HEK293 (cell line): ENCODE results near the gene DPF3.
A peak's percentile ranks its signal among the peaks of the same experiment; 100 is the strongest.

ENCODE experiments used
- CTCF ChIA-PET: fragments of 350-600 bp; formaldehyde crosslinking; extraction: SDS; loops from one replicate; lab custom pipeline; 2021; ENCODE audit warnings: antibody characterized with exemption; lab: Yijun Ruan, JAX
- POLR2A ChIA-PET: fragments of 300-600 bp; formaldehyde crosslinking; extraction: SDS; loops from one replicate; lab custom pipeline; 2020; ENCODE audit warnings: antibody characterized with exemption, inconsistent platforms; lab: Yijun Ruan, JAX
- H3K27ac ChIP-seq: fragments of 200-500 bp; sonication (Bioruptor generic); 2 replicates; pipeline ENCODE4 v1.5.1; 2014; ENCODE audit warnings: low read depth, low read length, control low read depth, inconsistent platforms; ENCODE audit errors: extremely low read depth
- H3K36me3 ChIP-seq, 2 experiments: fragments of 200-500 bp in 1 of 2; sonication (Bioruptor generic) in 1 of 2; 1 replicate in 1 of 2; 2 replicates in 1 of 2; pipeline ENCODE4 v1.5.1; 2014 to 2017; ENCODE audit warnings: inconsistent platforms in 2 of 2, low read length in 2 of 2; ENCODE audit not compliant: control insufficient read depth in 2 of 2, insufficient read depth in 1 of 2
- H3K4me1 ChIP-seq: fragments of 200-500 bp; sonication (Bioruptor generic); 2 replicates; pipeline ENCODE4 v1.5.1; 2014; ENCODE audit warnings: mild to moderate bottlenecking, low read length, inconsistent platforms; ENCODE audit not compliant: control insufficient read depth, insufficient read depth
- H3K4me3 ChIP-seq: 2 replicates; pipeline ENCODE4 v1.5.1; 2011; ENCODE audit warnings: low read depth, mild to moderate bottlenecking, control low read depth, low read length, moderate library complexity
- H3K9me3 ChIP-seq: fragments of 200-500 bp; sonication (Bioruptor generic); 2 replicates; pipeline ENCODE4 v1.5.1; 2014; ENCODE audit warnings: low read depth, low read length, inconsistent platforms; ENCODE audit not compliant: control insufficient read depth, insufficient read depth
- EGR2 ChIP-seq: fragments of 450-650 bp; formaldehyde crosslinking; IDR thresholded peaks from 2 replicates; pipeline ENCODE4 v1.5.1; 2016; ENCODE audit warnings: low read depth, missing biosample characterization, missing genetic modification characterization
- ZFHX2 ChIP-seq: fragments of 450-650 bp; formaldehyde crosslinking; conservative IDR thresholded peaks from 2 replicates; pipeline ENCODE4 v1.5.1; 2016; ENCODE audit warnings: missing biosample characterization, missing genetic modification characterization
- ZNF140 ChIP-seq: fragments of 450-650 bp; formaldehyde crosslinking; IDR thresholded peaks from 2 replicates; pipeline ENCODE4 v1.5.1; 2016; ENCODE audit warnings: missing biosample characterization, missing genetic modification characterization
- ZNF146 ChIP-seq: fragments of 450-650 bp; formaldehyde crosslinking; IDR thresholded peaks from 2 replicates; pipeline ENCODE4 v1.5.1; 2016; ENCODE audit warnings: missing biosample characterization, missing genetic modification characterization
- ZNF394 ChIP-seq: fragments of 450-650 bp; formaldehyde crosslinking; IDR thresholded peaks from 2 replicates; pipeline ENCODE4 v1.5.1; 2016; ENCODE audit warnings: missing biosample characterization, missing genetic modification characterization, mild to moderate bottlenecking, moderate library complexity, borderline replicate concordance
- ZNF610 ChIP-seq: fragments of 450-650 bp; formaldehyde crosslinking; IDR thresholded peaks from 2 replicates; pipeline ENCODE4 v1.5.1; 2016; ENCODE audit warnings: missing biosample characterization, missing genetic modification characterization, borderline replicate concordance
- ZNF664 ChIP-seq: fragments of 450-650 bp; formaldehyde crosslinking; IDR thresholded peaks from 2 replicates; pipeline ENCODE4 v1.5.1; 2016; ENCODE audit warnings: missing biosample characterization, missing genetic modification characterization
- ZNF76 ChIP-seq: fragments of 450-650 bp; formaldehyde crosslinking; IDR thresholded peaks from 2 replicates; pipeline ENCODE4; 2016; ENCODE audit warnings: low read depth, missing biosample characterization, missing genetic modification characterization, borderline replicate concordance
- TF ChIP-seq, protein P1 (sequence below): fragments of 450-650 bp; formaldehyde crosslinking; IDR thresholded peaks from 2 replicates; pipeline ENCODE4 v1.5.1; 2016; ENCODE audit warnings: missing biosample characterization, missing genetic modification characterization
- TF ChIP-seq, protein P2 (sequence below): fragments of 450-650 bp; formaldehyde crosslinking; IDR thresholded peaks from 2 replicates; pipeline ENCODE4 v1.5.1; 2016; ENCODE audit warnings: missing biosample characterization, missing genetic modification characterization
- TF ChIP-seq, protein P3 (sequence below): sonication (generic); formaldehyde crosslinking; IDR thresholded peaks from 2 replicates; pipeline ENCODE4 v1.8.1; 2022; ENCODE audit warnings: mild to moderate bottlenecking, moderate library complexity, missing genetic modification reagents
- TF ChIP-seq, protein P4 (sequence below): fragments of 450-650 bp; formaldehyde crosslinking; IDR thresholded peaks from 2 replicates; pipeline ENCODE4 v1.5.1; 2016; ENCODE audit warnings: missing biosample characterization, missing genetic modification characterization, borderline replicate concordance
- TF ChIP-seq, protein P5 (sequence below): fragments of 450-650 bp; formaldehyde crosslinking; IDR thresholded peaks from 2 replicates; pipeline ENCODE4 v1.5.1; 2016; ENCODE audit warnings: missing biosample characterization, missing genetic modification characterization

Gene DPF3

DNA sequence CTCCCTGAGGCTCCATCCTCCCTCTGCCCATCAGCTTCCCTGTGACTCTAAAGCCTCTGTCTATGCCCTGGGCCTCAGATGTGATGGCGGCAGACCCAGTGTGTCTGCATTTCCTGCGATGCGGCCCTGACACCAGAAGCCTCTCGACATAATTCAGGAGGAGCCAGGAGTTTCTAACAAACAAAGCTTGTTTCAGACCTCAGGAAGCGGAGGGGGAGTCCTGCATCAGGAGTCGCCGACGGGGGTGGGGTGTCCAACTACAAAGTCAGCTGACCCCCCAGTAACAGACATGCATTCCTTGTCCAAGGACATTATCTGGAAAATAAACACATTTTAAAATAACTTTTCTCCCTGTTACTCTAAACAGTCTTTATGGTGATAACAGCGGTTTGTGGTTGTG, 167.5 kb downstream of the DPF3 start (continued):
- TF ChIP-seq ZNF140 (no peak), ZNF146 (tag by site-specific recombination) (no peak), ZNF76 (tag by site-specific recombination) (no peak)
- TF ChIP-seq, all 188 proteins: peak for 0

DNA sequence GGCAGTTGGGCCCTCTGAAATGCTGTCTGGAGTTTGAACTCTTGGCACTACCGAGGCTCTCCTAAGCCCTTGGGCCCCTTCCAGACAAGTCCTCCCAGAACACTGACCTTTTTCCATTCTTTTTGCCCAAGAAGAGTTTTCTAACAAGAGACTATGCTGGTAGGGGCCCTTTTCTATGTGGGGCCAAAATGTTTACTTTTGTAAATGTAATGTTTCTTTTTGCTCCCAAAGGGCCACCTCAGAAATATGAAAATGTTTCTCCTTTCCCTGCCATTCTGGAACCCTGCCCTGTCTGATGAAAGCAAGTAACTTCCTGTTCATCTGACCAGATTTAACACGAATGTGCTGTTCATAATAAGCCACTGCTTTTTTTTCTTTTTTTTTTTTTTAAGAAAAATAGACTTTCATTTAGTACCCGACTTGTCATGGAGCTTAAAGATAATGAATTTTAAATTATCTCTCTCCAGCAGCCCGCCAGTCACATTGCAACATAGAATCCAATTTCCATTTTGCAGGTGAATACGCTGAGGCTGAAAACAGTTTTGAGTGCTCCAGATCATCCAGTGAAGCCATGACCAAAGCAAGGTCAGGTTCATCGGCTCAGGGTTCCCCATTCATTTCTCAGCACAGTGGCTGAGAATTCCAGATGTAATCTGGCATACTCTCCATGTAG, 169.9 kb downstream of the DPF3 start:
- ChIA-PET CTCF (no interaction called here), POLR2A (no interaction called here)
- Histone ChIP-seq H3K4me1 (no peaks in the 10 kb centered on the region), H3K9me3 (no peaks in the 10 kb centered on the region), H3K36me3 (no peaks in the 10 kb centered on the region), H3K4me3 (no peak overlapping the region), H3K27ac (no peak overlapping the region)
- no peak for TF ChIP-seq ZNF610
- TF ChIP-seq, protein P1, sequence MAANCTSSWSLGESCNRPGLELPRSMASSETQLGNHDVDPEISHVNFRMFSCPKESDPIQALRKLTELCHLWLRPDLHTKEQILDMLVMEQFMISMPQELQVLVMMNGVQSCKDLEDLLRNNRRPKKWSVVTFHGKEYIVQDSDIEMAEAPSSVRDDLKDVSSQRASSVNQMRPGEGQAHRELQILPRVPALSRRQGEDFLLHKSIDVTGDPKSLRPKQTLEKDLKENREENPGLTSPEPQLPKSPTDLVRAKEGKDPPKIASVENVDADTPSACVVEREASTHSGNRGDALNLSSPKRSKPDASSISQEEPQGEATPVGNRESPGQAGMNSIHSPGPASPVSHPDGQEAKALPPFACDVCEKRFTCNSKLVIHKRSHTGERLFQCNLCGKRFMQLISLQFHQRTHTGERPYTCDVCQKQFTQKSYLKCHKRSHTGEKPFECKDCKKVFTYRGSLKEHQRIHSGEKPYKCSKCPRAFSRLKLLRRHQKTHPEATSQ, result no peak
- TF ChIP-seq, protein P2, sequence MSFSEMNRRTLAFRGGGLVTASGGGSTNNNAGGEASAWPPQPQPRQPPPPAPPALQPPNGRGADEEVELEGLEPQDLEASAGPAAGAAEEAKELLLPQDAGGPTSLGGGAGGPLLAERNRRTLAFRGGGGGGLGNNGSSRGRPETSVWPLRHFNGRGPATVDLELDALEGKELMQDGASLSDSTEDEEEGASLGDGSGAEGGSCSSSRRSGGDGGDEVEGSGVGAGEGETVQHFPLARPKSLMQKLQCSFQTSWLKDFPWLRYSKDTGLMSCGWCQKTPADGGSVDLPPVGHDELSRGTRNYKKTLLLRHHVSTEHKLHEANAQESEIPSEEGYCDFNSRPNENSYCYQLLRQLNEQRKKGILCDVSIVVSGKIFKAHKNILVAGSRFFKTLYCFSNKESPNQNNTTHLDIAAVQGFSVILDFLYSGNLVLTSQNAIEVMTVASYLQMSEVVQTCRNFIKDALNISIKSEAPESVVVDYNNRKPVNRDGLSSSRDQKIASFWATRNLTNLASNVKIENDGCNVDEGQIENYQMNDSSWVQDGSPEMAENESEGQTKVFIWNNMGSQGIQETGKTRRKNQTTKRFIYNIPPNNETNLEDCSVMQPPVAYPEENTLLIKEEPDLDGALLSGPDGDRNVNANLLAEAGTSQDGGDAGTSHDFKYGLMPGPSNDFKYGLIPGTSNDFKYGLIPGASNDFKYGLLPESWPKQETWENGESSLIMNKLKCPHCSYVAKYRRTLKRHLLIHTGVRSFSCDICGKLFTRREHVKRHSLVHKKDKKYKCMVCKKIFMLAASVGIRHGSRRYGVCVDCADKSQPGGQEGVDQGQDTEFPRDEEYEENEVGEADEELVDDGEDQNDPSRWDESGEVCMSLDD (tag by site-specific recombination), result no peak

DNA sequence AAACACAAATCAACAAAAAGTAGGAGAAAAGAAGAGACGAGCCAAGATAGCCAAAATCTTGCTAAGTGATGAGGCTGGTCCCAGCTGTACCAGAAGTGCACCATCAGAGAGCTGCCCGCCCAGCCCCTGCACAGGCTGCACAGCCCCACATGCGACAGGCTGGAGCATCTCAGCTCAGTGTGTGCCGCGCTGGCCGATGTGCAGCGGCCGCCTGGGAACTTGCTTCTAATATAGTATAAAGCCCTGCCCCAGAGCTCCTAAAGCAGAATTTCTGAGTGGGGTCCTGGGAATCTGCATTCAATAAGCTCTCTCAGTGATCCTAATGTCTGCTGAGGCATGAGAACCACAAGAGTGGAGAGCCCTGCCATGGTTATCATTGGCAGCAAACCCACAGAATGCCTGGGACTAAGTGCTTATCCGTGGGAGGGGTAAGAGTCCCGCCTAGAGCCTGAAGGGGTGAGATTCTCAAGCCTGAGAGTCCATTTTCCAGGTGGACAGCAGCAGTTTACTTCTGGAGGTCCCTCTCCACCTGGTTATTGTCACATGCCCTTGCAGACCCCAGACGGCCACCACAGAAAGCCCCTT, 171.6 kb downstream of the DPF3 start:
- Histone ChIP-seq H3K4me1 (no peaks in the 10 kb centered on the region), H3K27ac (no peak overlapping the region), H3K4me3 (no peak overlapping the region), H3K9me3 (no peaks in the 10 kb centered on the region), H3K36me3 (no peaks in the 10 kb centered on the region)
- ChIA-PET POLR2A (no interaction called here), CTCF (no interaction called here)
- TF ChIP-seq ZFHX2 (tag by site-specific recombination) (0 out of 2 replicates have a peak, but pooled peaks have one; percentile 30), EGR2 (no peak), ZNF394 (tag by site-specific recombination) (no peak), ZNF664 (tag by site-specific recombination) (no peak)

DNA sequence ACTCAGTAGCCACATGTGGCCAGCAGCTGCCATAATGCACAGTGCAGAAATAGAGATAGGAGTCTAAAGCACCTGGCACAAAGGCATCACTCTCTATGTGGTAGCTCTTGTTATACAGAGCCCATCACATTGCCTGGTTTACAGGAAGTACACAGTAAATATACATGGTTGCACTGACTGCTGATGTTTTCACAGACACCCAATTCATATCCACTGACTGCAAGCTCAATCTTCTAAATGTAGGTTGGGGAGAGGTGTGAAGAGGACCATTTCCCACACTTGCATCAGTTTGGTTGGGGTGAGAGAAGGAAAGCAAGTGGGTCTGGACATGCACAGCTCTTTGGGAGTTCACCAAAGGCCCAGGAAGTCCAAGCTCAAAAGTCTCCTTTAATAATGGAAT, 172.8 kb downstream of the DPF3 start:
- Histone ChIP-seq H3K4me1 (peaks cover 3% of the 10 kb centered on the region; the same call in 1 of the 2 replicates), H3K27ac (no peak overlapping the region), H3K9me3 (no peaks in the 10 kb centered on the region), H3K36me3 (no peaks in the 10 kb centered on the region), H3K4me3 (no peak overlapping the region)
- CTCF ChIA-PET, result interaction anchor here (0.5 kb wide), 1 partner anchor 24 kb away, joined by 4 read pairs; no protein-coding TSS in a partner anchor
- POLR2A ChIA-PET, result no interaction called here
- TF ChIP-seq, protein P3, sequence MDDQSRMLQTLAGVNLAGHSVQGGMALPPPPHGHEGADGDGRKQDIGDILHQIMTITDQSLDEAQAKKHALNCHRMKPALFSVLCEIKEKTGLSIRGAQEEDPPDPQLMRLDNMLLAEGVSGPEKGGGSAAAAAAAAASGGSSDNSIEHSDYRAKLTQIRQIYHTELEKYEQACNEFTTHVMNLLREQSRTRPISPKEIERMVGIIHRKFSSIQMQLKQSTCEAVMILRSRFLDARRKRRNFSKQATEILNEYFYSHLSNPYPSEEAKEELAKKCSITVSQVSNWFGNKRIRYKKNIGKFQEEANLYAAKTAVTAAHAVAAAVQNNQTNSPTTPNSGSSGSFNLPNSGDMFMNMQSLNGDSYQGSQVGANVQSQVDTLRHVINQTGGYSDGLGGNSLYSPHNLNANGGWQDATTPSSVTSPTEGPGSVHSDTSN, result no peak
- TF ChIP-seq, protein P4, sequence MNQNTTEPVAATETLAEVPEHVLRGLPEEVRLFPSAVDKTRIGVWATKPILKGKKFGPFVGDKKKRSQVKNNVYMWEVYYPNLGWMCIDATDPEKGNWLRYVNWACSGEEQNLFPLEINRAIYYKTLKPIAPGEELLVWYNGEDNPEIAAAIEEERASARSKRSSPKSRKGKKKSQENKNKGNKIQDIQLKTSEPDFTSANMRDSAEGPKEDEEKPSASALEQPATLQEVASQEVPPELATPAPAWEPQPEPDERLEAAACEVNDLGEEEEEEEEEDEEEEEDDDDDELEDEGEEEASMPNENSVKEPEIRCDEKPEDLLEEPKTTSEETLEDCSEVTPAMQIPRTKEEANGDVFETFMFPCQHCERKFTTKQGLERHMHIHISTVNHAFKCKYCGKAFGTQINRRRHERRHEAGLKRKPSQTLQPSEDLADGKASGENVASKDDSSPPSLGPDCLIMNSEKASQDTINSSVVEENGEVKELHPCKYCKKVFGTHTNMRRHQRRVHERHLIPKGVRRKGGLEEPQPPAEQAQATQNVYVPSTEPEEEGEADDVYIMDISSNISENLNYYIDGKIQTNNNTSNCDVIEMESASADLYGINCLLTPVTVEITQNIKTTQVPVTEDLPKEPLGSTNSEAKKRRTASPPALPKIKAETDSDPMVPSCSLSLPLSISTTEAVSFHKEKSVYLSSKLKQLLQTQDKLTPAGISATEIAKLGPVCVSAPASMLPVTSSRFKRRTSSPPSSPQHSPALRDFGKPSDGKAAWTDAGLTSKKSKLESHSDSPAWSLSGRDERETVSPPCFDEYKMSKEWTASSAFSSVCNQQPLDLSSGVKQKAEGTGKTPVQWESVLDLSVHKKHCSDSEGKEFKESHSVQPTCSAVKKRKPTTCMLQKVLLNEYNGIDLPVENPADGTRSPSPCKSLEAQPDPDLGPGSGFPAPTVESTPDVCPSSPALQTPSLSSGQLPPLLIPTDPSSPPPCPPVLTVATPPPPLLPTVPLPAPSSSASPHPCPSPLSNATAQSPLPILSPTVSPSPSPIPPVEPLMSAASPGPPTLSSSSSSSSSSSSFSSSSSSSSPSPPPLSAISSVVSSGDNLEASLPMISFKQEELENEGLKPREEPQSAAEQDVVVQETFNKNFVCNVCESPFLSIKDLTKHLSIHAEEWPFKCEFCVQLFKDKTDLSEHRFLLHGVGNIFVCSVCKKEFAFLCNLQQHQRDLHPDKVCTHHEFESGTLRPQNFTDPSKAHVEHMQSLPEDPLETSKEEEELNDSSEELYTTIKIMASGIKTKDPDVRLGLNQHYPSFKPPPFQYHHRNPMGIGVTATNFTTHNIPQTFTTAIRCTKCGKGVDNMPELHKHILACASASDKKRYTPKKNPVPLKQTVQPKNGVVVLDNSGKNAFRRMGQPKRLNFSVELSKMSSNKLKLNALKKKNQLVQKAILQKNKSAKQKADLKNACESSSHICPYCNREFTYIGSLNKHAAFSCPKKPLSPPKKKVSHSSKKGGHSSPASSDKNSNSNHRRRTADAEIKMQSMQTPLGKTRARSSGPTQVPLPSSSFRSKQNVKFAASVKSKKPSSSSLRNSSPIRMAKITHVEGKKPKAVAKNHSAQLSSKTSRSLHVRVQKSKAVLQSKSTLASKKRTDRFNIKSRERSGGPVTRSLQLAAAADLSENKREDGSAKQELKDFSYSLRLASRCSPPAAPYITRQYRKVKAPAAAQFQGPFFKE (tag by site-specific recombination), result no peak
- TF ChIP-seq, protein P5, sequence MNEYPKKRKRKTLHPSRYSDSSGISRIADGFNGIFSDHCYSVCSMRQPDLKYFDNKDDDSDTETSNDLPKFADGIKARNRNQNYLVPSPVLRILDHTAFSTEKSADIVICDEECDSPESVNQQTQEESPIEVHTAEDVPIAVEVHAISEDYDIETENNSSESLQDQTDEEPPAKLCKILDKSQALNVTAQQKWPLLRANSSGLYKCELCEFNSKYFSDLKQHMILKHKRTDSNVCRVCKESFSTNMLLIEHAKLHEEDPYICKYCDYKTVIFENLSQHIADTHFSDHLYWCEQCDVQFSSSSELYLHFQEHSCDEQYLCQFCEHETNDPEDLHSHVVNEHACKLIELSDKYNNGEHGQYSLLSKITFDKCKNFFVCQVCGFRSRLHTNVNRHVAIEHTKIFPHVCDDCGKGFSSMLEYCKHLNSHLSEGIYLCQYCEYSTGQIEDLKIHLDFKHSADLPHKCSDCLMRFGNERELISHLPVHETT, result no peak
